Right lobe of liver (tissue), 6 donors: ENCODE measurements around the gene N4BP2L1. TPM values are rescaled to one million over a fixed set of nuclear protein-coding genes. Genes with fewer than 3 reads are reported as not detected.

ENCODE experiments used
- ATAC-seq, 4 donors: fragments of 200-7000 bp; cut with Tn5 transposase; one replicate each; pipeline ENCODE4 v1.9.1; 2020; ENCODE audit warnings: mild to moderate bottlenecking in 4 of 4, moderate library complexity in 4 of 4
- DNase-seq, 3 donors: peaks; one replicate each; pipeline ENCODE4 v3.0.0-alpha.2; 2020
- H3K27ac ChIP-seq, 3 donors: fragments of 200-600 bp; one replicate each; pipeline ENCODE4 v1.8.0; 2022
- H3K27me3 ChIP-seq, 2 donors: fragments of 200-600 bp; one replicate each; pipeline ENCODE4 v1.8.0; 2022
- H3K36me3 ChIP-seq, 4 donors: fragments of 200-600 bp; sonication (generic) in 1 of 4; one replicate each; pipeline versions ENCODE4 v1.5.1 to v1.8.0; 2017 to 2022; ENCODE audit warnings: control low read depth in 1 of 4
- H3K4me1 ChIP-seq, 4 donors: fragments of 200-600 bp; sonication (generic) in 1 of 4; one replicate each; pipeline versions ENCODE4 v1.5.1 to v1.8.0; 2017 to 2022; ENCODE audit warnings: control low read depth in 1 of 4
- H3K4me3 ChIP-seq, 3 donors: fragments of 200-600 bp; one replicate each; pipeline ENCODE4 v1.8.0; 2022
- H3K9me3 ChIP-seq, 4 donors: fragments of 200-600 bp; sonication (generic) in 1 of 4; one replicate each; pipeline versions ENCODE4 v1.5.1 to v1.8.0; 2017 to 2022; ENCODE audit warnings: control low read depth in 1 of 4
- CTCF ChIP-seq, 4 donors: fragments of 200-600 bp in 3 of 4; fragments of 450-650 bp in 1 of 4; IDR thresholded peaks; one replicate each; pipeline versions ENCODE4 v1.5.1 to v1.8.0; 2016 to 2022; ENCODE audit warnings: antibody characterized with exemption in 4 of 4, mild to moderate bottlenecking in 2 of 4
- POLR2A ChIP-seq: fragments of 450-650 bp; IDR thresholded peaks from one replicate; pipeline ENCODE4 v1.6.1; 2017; ENCODE audit warnings: antibody characterized with exemption, mild to moderate bottlenecking
- WGBS: methylation state at CpG from one replicate; pipeline ENCODE4 v1.1.6; 2018; ENCODE audit warnings: low coverage, low lambda C conversion rate; ENCODE audit not compliant: insufficient coverage; ENCODE audit errors: missing lambda C conversion rate; 5-methylcytosine and 5-hydroxymethylcytosine counted together
- intact Hi-C, 2 donors: fragments of 100-400 bp; cut with DNase I; formaldehyde crosslinking; loops; one replicate each; pipeline versions ENCODE4 v1.11.2 to v1.14.1; 2022
- total RNA-seq, 6 experiments: library from RNA; depleted of rRNA in 2 of 6; stranded (reverse); fragments of >200 nt in 2 of 6; fragmentation: NEBNext Ultra II Directional in 3 of 6; extraction: Animal tissue kit (Norgen Biotek cat#: 25700) in 3 of 6; gene quantifications; one replicate each; pipeline versions ENCODE4 v1.1.0 to v1.2.4, GENCODE V29; 2016 to 2023
- donor health status: DM: no; HTN: yes; CAD: no.
- donor health status: DM: no; HTN: no; CAD: no.
- donor health status: DM: no; HTN: no; CAD: no.
- donor health status: DM: no; HTN: yes; CAD: no.
- donor health status: DM: no; HTN: yes; CAD: no.

N4BP2L1 gene
- total RNA-seq, 6 experiments from 2014 or later, result 17.4 to 56.9 (median 26.5) TPM

DNA sequence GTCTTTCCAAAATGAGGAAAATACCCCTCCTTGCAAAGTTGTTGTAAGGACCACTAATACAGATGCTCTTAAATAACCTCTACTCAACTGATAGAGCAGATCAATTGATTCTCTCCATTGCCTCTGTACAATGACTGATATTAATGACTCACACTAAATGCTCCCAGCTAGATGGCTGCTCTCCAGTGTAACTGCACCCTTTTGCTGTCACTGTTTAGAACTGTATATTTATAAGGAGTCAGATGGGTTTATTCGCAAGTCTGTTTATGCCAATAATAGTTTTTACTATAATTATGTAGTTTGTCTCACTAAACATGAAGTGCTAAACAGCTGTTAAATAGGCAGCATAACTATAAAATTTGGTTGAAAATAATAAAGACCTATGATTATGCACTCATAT lies 21.0 kb upstream of the N4BP2L1 start:
- Histone ChIP-seq H3K36me3 (no peaks in the 10 kb centered on the region), H3K9me3 (no peaks in the 10 kb centered on the region), H3K27me3 (no peaks in the 10 kb centered on the region), H3K4me3 (no peak overlapping the region), H3K27ac (no peak overlapping the region), H3K4me1 (peaks cover 0 to 20% (median 0%) of the 10 kb centered on the region in 4 donors)
- no peak for DNase-seq
- 86% methylated on average over 1 of the region's 1 CpG for WGBS
- TF ChIP-seq POLR2A, result no peak
- no peak for TF ChIP-seq CTCF (IDR thresholded peaks at IDR 0.05)
- peak in 1 of 4 donors; percentile 9 for ATAC-seq
- intact Hi-C loops, result no loop called here

GRCh38 chr13:32447894-32448623 lies 20.1 kb upstream of the N4BP2L1 start:
- no peak overlapping the region for H3K4me3 ChIP-seq
- ATAC-seq, result peak in 1 of 4 donors; percentile 15
- H3K9me3 ChIP-seq, result no peaks in the 10 kb centered on the region
- no peaks in the 10 kb centered on the region for H3K27me3 ChIP-seq
- no peak for DNase-seq
- intact Hi-C loops, result no loop called here
- no peak overlapping the region for H3K27ac ChIP-seq
- TF ChIP-seq POLR2A (no peak), CTCF (IDR thresholded peaks at IDR 0.05) (no peak)
- no peaks in the 10 kb centered on the region for H3K36me3 ChIP-seq
- H3K4me1 ChIP-seq, result peaks cover 0 to 13% (median 0%) of the 10 kb centered on the region in 4 donors

- H3K27ac ChIP-seq, result peak overlapping the region in 1 of 3 donors; percentile 45
- intact Hi-C loops, result no loop called here
Observed at GRCh38 chr13:32446773-32447465, 19.0 kb upstream of the N4BP2L1 start.

DNA sequence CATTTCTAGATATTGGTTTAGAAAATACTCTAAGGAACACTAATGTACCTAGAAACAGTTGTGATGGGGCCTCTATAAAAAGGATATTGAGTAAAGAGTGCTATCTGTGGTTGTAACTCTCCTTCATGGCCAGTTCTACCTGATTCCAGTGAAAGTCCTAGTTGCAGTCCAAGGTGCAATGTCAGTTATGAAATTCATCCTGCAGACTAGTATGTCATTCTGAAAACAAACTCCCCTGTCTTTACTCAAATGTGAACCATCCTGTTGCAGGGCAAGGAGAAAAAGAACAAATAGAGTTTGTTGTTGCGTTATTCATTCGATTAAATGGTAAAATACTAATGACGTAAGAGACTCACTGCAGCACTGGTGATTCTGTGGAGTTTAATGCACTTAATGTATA lies 18.3 kb upstream of the N4BP2L1 start:
- Histone ChIP-seq H3K27ac (peak overlapping the region in 1 of 3 donors; percentile 45), H3K27me3 (no peaks in the 10 kb centered on the region), H3K4me1 (peaks cover 0 to 13% (median 0%) of the 10 kb centered on the region in 4 donors), H3K36me3 (no peaks in the 10 kb centered on the region), H3K9me3 (no peaks in the 10 kb centered on the region), H3K4me3 (no peak overlapping the region)
- TF ChIP-seq CTCF (IDR thresholded peaks at IDR 0.05), result no peak
- no peak for TF ChIP-seq POLR2A
- 18% methylated on average over 3 of the region's 3 CpGs for WGBS
- DNase-seq, result no peak
- ATAC-seq, result peak; percentile 79 to 80 (median 80)
- intact Hi-C loops, result no loop called here

More at GRCh38 chr13:32446773-32447465, 19.0 kb upstream of the N4BP2L1 start:
- DNase-seq, result no peak
- H3K9me3 ChIP-seq, result no peaks in the 10 kb centered on the region
- no peak overlapping the region for H3K4me3 ChIP-seq
- ATAC-seq, result peak in 3 of 4 donors; percentile 34 to 56 (median 41)
- H3K27me3 ChIP-seq, result no peaks in the 10 kb centered on the region
- H3K36me3 ChIP-seq, result no peaks in the 10 kb centered on the region
- peaks cover 0 to 13% (median 0%) of the 10 kb centered on the region in 4 donors for H3K4me1 ChIP-seq
- WGBS, result 20% methylated on average over 2 of the region's 2 CpGs
- TF ChIP-seq POLR2A (no peak), CTCF (IDR thresholded peaks at IDR 0.05) (no peak)
